Epithelial cell of esophagus (primary cell): ENCODE data around the gene NOL4L.

Experiments
- DNase-seq: peaks from one replicate; pipeline ENCODE4 v3.0.0; 2010; ENCODE audit warnings: low read depth
- H3K4me3 ChIP-seq: 2 replicates; pipeline ENCODE4 v1.5.1; 2011; ENCODE audit warnings: mild to moderate bottlenecking, low read length, control low read depth
- CTCF ChIP-seq: IDR thresholded peaks from 2 replicates; pipeline ENCODE4 v1.5.1; 2011; ENCODE audit warnings: low read depth, mild to moderate bottlenecking, low read length, control low read depth, inconsistent platforms; ENCODE audit not compliant: insufficient read depth; ENCODE audit errors: missing control alignments

The NOL4L gene

GRCh38 chr20:32589256-32589655 lies 4.1 kb upstream of the NOL4L start:
- TF ChIP-seq CTCF, result no peak
- H3K4me3 ChIP-seq, result no peak overlapping the region
- peak; percentile 67 for DNase-seq

DNA sequence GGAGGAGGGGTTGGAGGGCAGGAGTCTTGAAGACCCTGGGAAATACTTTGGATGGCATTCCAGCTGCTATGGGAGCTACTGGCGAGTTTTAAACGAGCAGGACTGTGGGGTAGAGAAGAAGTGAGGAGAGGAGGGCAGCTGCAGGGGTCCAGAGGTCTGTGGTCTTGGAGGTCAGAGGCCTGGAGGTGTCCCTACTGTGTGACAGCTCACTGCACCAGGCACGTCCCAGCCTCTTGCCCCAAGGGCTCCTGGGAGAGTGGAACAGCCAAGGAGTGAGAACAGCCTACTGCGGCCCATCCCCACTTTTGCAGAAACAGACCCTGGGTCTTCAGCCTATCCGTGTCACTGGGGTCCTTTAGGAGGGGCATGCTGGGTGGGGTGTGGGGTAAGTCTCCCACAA lies 2.9 kb upstream of the NOL4L start:
- DNase-seq, result no peak
- no peak overlapping the region for H3K4me3 ChIP-seq
- TF ChIP-seq CTCF, result no peak

- DNase-seq, result no peak
- H3K4me3 ChIP-seq, result no peak overlapping the region
- no peak for TF ChIP-seq CTCF
These were observed 1.2 kb upstream of the NOL4L start for GRCh38 chr20:32586291-32586690.

DNA sequence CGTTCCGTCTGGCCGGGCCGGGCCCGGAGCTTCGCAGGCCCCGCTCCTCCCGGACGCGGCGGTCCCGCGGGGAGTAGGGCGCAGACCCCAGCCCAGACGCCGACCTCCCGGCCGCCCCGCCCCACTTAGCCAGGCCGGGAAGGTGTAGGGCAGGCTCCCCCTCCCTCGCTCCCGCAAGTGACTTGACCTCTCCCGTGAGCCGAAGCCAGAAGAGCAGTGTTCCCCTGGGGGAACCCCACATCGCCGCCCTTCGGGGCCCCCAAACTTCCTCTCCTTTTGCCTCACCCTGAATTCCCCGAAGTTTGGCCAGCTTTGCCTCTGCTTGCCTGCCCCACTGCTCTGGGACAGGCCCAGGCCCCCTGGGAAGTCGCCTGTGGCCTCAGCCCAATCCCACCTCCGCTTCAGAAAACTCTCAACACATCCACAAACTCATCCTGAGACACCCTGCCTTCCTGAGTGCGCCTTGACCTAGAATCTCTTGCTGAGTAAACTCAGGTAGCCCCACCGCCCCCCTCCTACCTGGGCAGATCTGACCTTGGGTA lies 524 bp upstream of the NOL4L start:
- DNase-seq, result no peak
- H3K4me3 ChIP-seq, result no peak overlapping the region
- TF ChIP-seq CTCF, result no peak

DNA sequence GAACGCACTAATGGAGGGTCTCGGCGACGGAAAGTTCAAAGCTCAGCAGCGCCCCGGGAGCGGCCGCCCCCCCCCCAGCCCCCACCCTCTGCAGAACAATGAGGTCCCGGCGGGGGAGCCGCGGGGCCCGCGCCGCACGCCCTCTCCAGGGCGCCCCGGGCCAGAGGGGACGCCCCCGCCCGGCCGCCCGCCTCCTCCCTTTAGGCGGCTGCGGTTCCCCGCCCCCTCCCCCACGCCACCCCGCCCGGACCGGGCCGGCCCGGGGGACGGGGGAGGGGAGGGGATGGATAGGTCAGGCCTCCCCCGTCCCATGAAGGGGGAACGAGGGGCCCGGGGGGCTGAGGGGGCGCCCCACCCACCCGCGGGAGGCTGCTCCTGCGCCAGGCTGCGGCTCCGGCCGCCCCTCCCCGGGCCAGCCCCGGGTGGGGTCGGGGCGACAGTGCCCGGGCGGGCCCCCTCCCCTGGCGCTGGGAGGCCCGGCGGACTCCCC lies 1.5 kb downstream of the NOL4L start:
- no peak for TF ChIP-seq CTCF
- no peak overlapping the region for H3K4me3 ChIP-seq
- no peak for DNase-seq

- no peak for DNase-seq
- no peak overlapping the region for H3K4me3 ChIP-seq
- no peak for TF ChIP-seq CTCF
These were observed 2.2 kb downstream of the NOL4L start for GRCh38 chr20:32582659-32583580.
